ENCODE measurements around the gene TXNDC11. TPM values are rescaled to one million over a fixed set of nuclear protein-coding genes. Genes with fewer than 3 reads are reported as not detected.
A peak's percentile ranks its signal among the peaks of the same experiment; 100 is the strongest.

TXNDC11 gene
- total and polyA plus RNA-seq, 10 of the 15 experiments (the other 5 are each of a cell fraction or from before 2014, with no cell fraction given): 1.7 to 86.7 (median 54.4) TPM

GRCh38 chr16:11669380-11670146 is 73.1 kb downstream of the TXNDC11 start (continued):
- TF ChIP-seq ZBTB11 (CRISPR knock-in tag; IDR thresholded peaks at IDR 0.05): no peak
- TF ChIP-seq FOXM1 (IDR thresholded peaks at IDR 0.05; ENCODE audit: low read depth, low read length): peak; percentile 76; the same call in 1 of the 2 replicates
- no peak for TF ChIP-seq ZBED1 (IDR thresholded peaks at IDR 0.05; ENCODE audit: borderline replicate concordance)
- peak; percentile 67 to 77; a peak in 3 of 4 replicates for TF ChIP-seq EP300 (IDR thresholded peaks at IDR 0.05; ENCODE audit: borderline replicate concordance in 1 of 2, control insufficient read depth in 1 of 2, low read depth in 2 of 2, low read length in 2 of 2)
- TF ChIP-seq POLR2AphosphoS5 (IDR thresholded peaks at IDR 0.05; ENCODE audit: low read length): peak; percentile 79
- TF ChIP-seq JUNB (IDR thresholded peaks at IDR 0.05): peak; percentile 12; the same call in 1 of the 2 replicates
- peak; percentile 82; the same call in 1 of the 2 replicates for TF ChIP-seq DPF2 (IDR thresholded peaks at IDR 0.05)
- peak; percentile 35; the same call in 1 of the 2 replicates for TF ChIP-seq CBFB (IDR thresholded peaks at IDR 0.05; ENCODE audit: low read depth)
- 0 out of 2 replicates have a peak, but pooled peaks have one; percentile 10 for TF ChIP-seq MTA3 (IDR thresholded peaks at IDR 0.05; ENCODE audit: borderline replicate concordance, low read length)
- TF ChIP-seq SREBF2 (IDR thresholded peaks at IDR 0.05; ENCODE audit: low read length): no peak
- no peak for TF ChIP-seq ZNF622 (IDR thresholded peaks at IDR 0.05)
- peak in 1 of 2 experiments; percentile 39; a peak in 1 of 3 replicates for TF ChIP-seq EGR1 (IDR thresholded peaks at IDR 0.05; ENCODE audit: borderline replicate concordance in 1 of 2, low read depth in 2 of 2, low read length in 2 of 2)
- TF ChIP-seq NRF1 (conservative IDR thresholded peaks at IDR 0.05; ENCODE audit: low read depth, low read length): no peak
- TF ChIP-seq GABPA (IDR thresholded peaks at IDR 0.05; ENCODE audit: low read depth): no peak
- no peak for TF ChIP-seq HDGF (IDR thresholded peaks at IDR 0.05)
- TF ChIP-seq KDM1A (IDR thresholded peaks at IDR 0.05; ENCODE audit: borderline replicate concordance): peak; percentile 84; the same call in 1 of the 2 replicates
- no peak for TF ChIP-seq STAT3 (IDR thresholded peaks at IDR 0.05; ENCODE audit: low read depth, low read length)
- TF ChIP-seq CREM (IDR thresholded peaks at IDR 0.05; ENCODE audit: low read depth): no peak
- no peak for TF ChIP-seq CBX3 (IDR thresholded peaks at IDR 0.05; ENCODE audit: borderline replicate concordance, low read depth)
- peak; percentile 75; the same call in 1 of the 2 replicates for TF ChIP-seq MTA2 (IDR thresholded peaks at IDR 0.05; ENCODE audit: low read depth)
- TF ChIP-seq ZZZ3 (IDR thresholded peaks at IDR 0.05; ENCODE audit: control insufficient read depth, insufficient read length, low read depth): no peak
- TF ChIP-seq, protein P1, sequence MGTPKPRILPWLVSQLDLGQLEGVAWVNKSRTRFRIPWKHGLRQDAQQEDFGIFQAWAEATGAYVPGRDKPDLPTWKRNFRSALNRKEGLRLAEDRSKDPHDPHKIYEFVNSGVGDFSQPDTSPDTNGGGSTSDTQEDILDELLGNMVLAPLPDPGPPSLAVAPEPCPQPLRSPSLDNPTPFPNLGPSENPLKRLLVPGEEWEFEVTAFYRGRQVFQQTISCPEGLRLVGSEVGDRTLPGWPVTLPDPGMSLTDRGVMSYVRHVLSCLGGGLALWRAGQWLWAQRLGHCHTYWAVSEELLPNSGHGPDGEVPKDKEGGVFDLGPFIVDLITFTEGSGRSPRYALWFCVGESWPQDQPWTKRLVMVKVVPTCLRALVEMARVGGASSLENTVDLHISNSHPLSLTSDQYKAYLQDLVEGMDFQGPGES (IDR thresholded peaks at IDR 0.05): no peak
- TF ChIP-seq MEF2A (IDR thresholded peaks at IDR 0.05; ENCODE audit: insufficient read depth, low read depth, low read length): no peak
- peak; percentile 93 for TF ChIP-seq TBL1XR1 (IDR thresholded peaks at IDR 0.05; ENCODE audit: low read depth, low read length)
